Loucy (cell line): ENCODE results near the gene MYEOV.

Source experiments
- H2AFZ ChIP-seq: fragments of 200-600 bp; sonication (generic); 2 replicates; pipeline ENCODE4 v1.6.0; 2016; ENCODE audit warnings: antibody characterized with exemption, mild to moderate bottlenecking, low read length, moderate library complexity
- H3F3A ChIP-seq: fragments of 200-600 bp; 2 replicates; pipeline ENCODE4 v1.6.0; 2016; ENCODE audit warnings: antibody characterized with exemption, low read depth, mild to moderate bottlenecking
- H3K27me3 ChIP-seq: fragments of 200-600 bp; sonication (generic); 2 replicates; pipeline ENCODE4 v1.6.1; 2014; ENCODE audit warnings: low read length, mild to moderate bottlenecking; ENCODE audit not compliant: insufficient read depth, poor library complexity, severe bottlenecking
- H3K36me3 ChIP-seq: fragments of 200-600 bp; sonication (generic); 2 replicates; pipeline ENCODE4 v1.6.1; 2016; ENCODE audit warnings: low read length; ENCODE audit not compliant: insufficient read depth
- H3K4me1 ChIP-seq: fragments of 200-600 bp; sonication (generic); 2 replicates; pipeline ENCODE4 v1.5.1; 2014; ENCODE audit warnings: low read length, mild to moderate bottlenecking; ENCODE audit not compliant: insufficient read depth, poor library complexity, severe bottlenecking
- H3K4me2 ChIP-seq: fragments of 200-600 bp; sonication (generic); 2 replicates; pipeline ENCODE4 v1.6.0; 2014; ENCODE audit warnings: antibody characterized with exemption, low read length, low read depth, mild to moderate bottlenecking; ENCODE audit not compliant: poor library complexity, severe bottlenecking
- H3K4me3 ChIP-seq: fragments of 200-600 bp; sonication (generic); 2 replicates; pipeline ENCODE4 v1.5.1; 2014; ENCODE audit warnings: low read length, mild to moderate bottlenecking, mixed read lengths; ENCODE audit not compliant: poor library complexity, severe bottlenecking
- H3K79me2 ChIP-seq: fragments of 200-600 bp; sonication (generic); 2 replicates; pipeline ENCODE4 v1.6.1; 2014; ENCODE audit warnings: low read length; ENCODE audit not compliant: insufficient read depth
- H3K9ac ChIP-seq: fragments of 200-600 bp; sonication (generic); 2 replicates; pipeline ENCODE4 v1.6.0; 2014; ENCODE audit warnings: mild to moderate bottlenecking, low read depth, low read length, moderate library complexity; ENCODE audit not compliant: poor library complexity, severe bottlenecking
- H3K9me2 ChIP-seq: fragments of 200-600 bp; sonication (generic); replicated peaks from 2 replicates; pipeline ENCODE4 v1.6.1; 2016; ENCODE audit warnings: low read depth, low read length, mixed read lengths
- H3K9me3 ChIP-seq: fragments of 200-600 bp; sonication (generic); 2 replicates; pipeline ENCODE4 v1.6.1; 2014; ENCODE audit warnings: mild to moderate bottlenecking, antibody characterized with exemption, low read length, low read depth; ENCODE audit not compliant: insufficient read depth
- H4K20me1 ChIP-seq: fragments of 200-600 bp; sonication (generic); 2 replicates; pipeline ENCODE4 v1.6.0; 2014; ENCODE audit warnings: antibody characterized with exemption, low read length, mild to moderate bottlenecking; ENCODE audit not compliant: insufficient read depth, poor library complexity, severe bottlenecking
- CTCF ChIP-seq: fragments of 200-600 bp; sonication (generic); conservative IDR thresholded peaks from 2 replicates; pipeline ENCODE4 v1.5.1; 2014; ENCODE audit warnings: mild to moderate bottlenecking, antibody characterized with exemption, low read length
- EZH2phosphoT487 ChIP-seq: fragments of 200-600 bp; IDR thresholded peaks from 2 replicates; pipeline ENCODE4 v1.6.1; 2018; ENCODE audit warnings: antibody characterized with exemption, mild to moderate bottlenecking, moderate library complexity, borderline replicate concordance

Gene MYEOV

GRCh38 chr11:69310934-69311766 is 17.2 kb downstream of the MYEOV start:
- Histone ChIP-seq H3K79me2 (no peaks in the 10 kb centered on the region), H3K9me2 (no peaks in the 10 kb centered on the region), H3K4me1 (peaks cover 66% of the 10 kb centered on the region), H3K9ac (peak overlapping the region; percentile 84), H3K9me3 (no peaks in the 10 kb centered on the region), H3K4me3 (peak overlapping the region; percentile 60), H3K36me3 (no peaks in the 10 kb centered on the region), H3F3A (peaks cover 4% of the 10 kb centered on the region; the same call in 1 of the 2 replicates), H3K4me2 (peak overlapping the region; percentile 76), H3K27me3 (no peaks in the 10 kb centered on the region), H4K20me1 (no peaks in the 10 kb centered on the region), H2AFZ (no peak overlapping the region)
- TF ChIP-seq EZH2phosphoT487, result no peak
- TF ChIP-seq CTCF, result no peak

- no peak for TF ChIP-seq EZH2phosphoT487
- TF ChIP-seq CTCF, result no peak
- Histone ChIP-seq H3K9ac (peak overlapping the region; percentile 84), H3K27me3 (no peaks in the 10 kb centered on the region), H3K4me1 (peaks cover 68% of the 10 kb centered on the region), H3K4me3 (peak overlapping the region; percentile 60), H4K20me1 (no peaks in the 10 kb centered on the region), H3K36me3 (no peaks in the 10 kb centered on the region), H3K79me2 (no peaks in the 10 kb centered on the region), H3K4me2 (peak overlapping the region; percentile 76), H3K9me2 (no peaks in the 10 kb centered on the region), H3K9me3 (no peaks in the 10 kb centered on the region), H3F3A (peaks cover 4% of the 10 kb centered on the region; the same call in 1 of the 2 replicates), H2AFZ (no peak overlapping the region)
Observed at GRCh38 chr11:69311767-69312385, 17.9 kb downstream of the MYEOV start.

GRCh38 chr11:69312453-69313404 is 18.8 kb downstream of the MYEOV start:
- Histone ChIP-seq H3K9me2 (no peaks in the 10 kb centered on the region), H3K9me3 (no peaks in the 10 kb centered on the region; the same call in 1 of the 2 replicates), H3F3A (peaks cover 4% of the 10 kb centered on the region; the same call in 1 of the 2 replicates), H3K4me1 (peaks cover 68% of the 10 kb centered on the region), H3K79me2 (no peaks in the 10 kb centered on the region), H3K36me3 (no peaks in the 10 kb centered on the region), H3K4me2 (peak overlapping the region; percentile 76), H3K4me3 (peak overlapping the region; percentile 37), H3K9ac (peak overlapping the region; percentile 84), H2AFZ (no peak overlapping the region), H3K27me3 (no peaks in the 10 kb centered on the region), H4K20me1 (no peaks in the 10 kb centered on the region)
- TF ChIP-seq EZH2phosphoT487, result no peak
- no peak for TF ChIP-seq CTCF
